ENCODE results near the gene NDN. TPM values are rescaled to one million over a fixed set of nuclear protein-coding genes. Genes with fewer than 3 reads are reported as not detected.

NDN gene
- total and polyA plus RNA-seq, 2 donors = 21.5 to 26.5 TPM

DNA sequence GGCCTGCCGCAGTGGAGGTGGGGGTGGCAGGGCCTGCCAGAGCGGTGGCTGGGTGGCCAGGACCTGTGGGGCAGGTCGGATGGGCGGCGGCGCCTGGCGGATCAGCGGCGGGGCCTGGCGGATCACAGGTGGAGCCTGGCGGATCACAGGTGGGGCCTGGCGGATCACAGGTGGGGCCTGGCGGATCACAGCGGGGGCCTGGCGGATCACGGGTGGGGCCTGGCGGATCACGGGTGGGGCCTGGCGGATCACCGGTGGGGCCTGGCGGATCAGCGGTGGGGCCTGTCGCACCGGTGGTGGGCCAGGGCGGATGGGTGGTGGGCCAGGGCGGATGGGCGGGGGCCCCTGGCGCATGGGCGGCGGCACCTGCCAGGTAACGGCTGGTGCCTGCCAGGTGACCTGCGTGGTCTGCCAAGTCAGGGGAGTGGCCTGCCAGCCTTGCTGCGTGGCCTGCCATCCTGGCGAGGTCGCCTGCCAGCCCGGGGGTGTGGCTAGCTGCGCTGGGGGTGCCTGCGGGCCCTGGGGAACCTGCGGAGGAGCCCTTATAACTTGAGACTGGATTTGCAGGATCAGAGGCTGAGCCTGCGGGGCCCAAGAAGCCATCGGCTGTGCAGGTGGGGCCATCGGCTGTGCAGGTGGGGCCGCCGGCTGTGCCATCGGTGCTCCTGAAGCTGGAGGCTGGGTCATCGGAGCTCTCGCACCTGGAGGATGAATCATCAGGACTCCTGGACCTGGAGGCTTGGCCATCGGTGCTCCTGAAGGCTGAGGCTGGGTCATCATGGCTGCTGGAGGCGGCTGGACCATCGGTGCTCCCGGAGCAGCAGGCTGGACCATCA lies 40.7 kb downstream of the NDN start:
- H3K4me3 ChIP-seq (ENCODE audit: low read length in 2 of 2) = no peak overlapping the region

GRCh38 chr15:23645371-23646164 lies 41.5 kb downstream of the NDN start:
- Histone ChIP-seq H3K9me3 (ENCODE audit: control insufficient read depth in 2 of 2, insufficient read depth in 1 of 2, low read length in 1 of 2) (peaks cover 0 to 3% of the 10 kb centered on the region in 2 donors), H3K4me3 (ENCODE audit: low read length in 2 of 2) (no peak overlapping the region), H3K36me3 (ENCODE audit: control insufficient read depth in 2 of 2, insufficient read depth in 2 of 2, low read length in 1 of 2) (no peaks in the 10 kb centered on the region), H3K27ac (ENCODE audit: low read depth in 1 of 2, low read length in 1 of 2) (no peak overlapping the region), H3K4me1 (ENCODE audit: control insufficient read depth in 2 of 2, insufficient read depth in 2 of 2, low read length in 2 of 2) (no peaks in the 10 kb centered on the region), H3K27me3 (ENCODE audit: control insufficient read depth in 2 of 2, insufficient read depth in 1 of 2, low read length in 1 of 2) (peaks cover 0 to 18% of the 10 kb centered on the region in 2 donors)
- WGBS = 94% methylated on average over 40 of the region's 40 CpGs
- no peak for DNase-seq (ENCODE audit: low read depth in 6 of 9, low spot score in 9 of 9)

More for the DNA sequence above, 40.7 kb downstream of the NDN start:
- WGBS = 97% methylated on average over 51 of the region's 51 CpGs
- Histone ChIP-seq H3K27me3 (ENCODE audit: control insufficient read depth in 2 of 2, insufficient read depth in 1 of 2, low read length in 1 of 2) (peaks cover 0 to 18% of the 10 kb centered on the region in 2 donors), H3K9me3 (ENCODE audit: control insufficient read depth in 2 of 2, insufficient read depth in 1 of 2, low read length in 1 of 2) (peaks cover 0 to 3% of the 10 kb centered on the region in 2 donors), H3K4me1 (ENCODE audit: control insufficient read depth in 2 of 2, insufficient read depth in 2 of 2, low read length in 2 of 2) (no peaks in the 10 kb centered on the region), H3K36me3 (ENCODE audit: control insufficient read depth in 2 of 2, insufficient read depth in 2 of 2, low read length in 1 of 2) (no peaks in the 10 kb centered on the region), H3K27ac (ENCODE audit: low read depth in 1 of 2, low read length in 1 of 2) (no peak overlapping the region)
- DNase-seq (ENCODE audit: low read depth in 6 of 9, low spot score in 9 of 9) = no peak

DNA sequence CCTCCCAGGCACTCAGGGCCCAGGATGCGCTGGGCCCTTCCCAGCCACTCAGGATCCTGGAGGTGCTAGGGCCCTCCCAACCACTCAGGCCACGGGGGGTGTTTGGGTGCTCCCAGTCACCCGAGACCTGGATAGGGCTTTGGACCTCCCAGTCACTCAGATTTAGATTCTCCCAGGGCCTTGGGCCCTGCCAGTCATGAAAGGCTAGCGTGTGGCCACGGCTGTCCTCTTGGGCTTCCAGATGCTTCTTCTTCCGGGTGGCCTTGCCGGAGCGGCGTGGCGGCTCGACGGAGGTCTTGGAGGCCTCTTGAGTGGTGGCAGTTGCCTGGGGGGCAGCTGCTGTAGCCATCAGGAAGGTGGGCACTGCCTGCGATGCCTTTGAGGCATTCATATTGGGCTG lies 42.3 kb downstream of the NDN start:
- WGBS = 94% methylated on average over 13 of the region's 13 CpGs
- no peak overlapping the region for H3K27ac ChIP-seq (ENCODE audit: low read depth in 1 of 2, low read length in 1 of 2)
- no peak overlapping the region for H3K4me3 ChIP-seq (ENCODE audit: low read length in 2 of 2)
- H3K4me1 ChIP-seq (ENCODE audit: control insufficient read depth in 2 of 2, insufficient read depth in 2 of 2, low read length in 2 of 2) = no peaks in the 10 kb centered on the region
- peaks cover 0 to 18% of the 10 kb centered on the region in 2 donors for H3K27me3 ChIP-seq (ENCODE audit: control insufficient read depth in 2 of 2, insufficient read depth in 1 of 2, low read length in 1 of 2)
- H3K9me3 ChIP-seq (ENCODE audit: control insufficient read depth in 2 of 2, insufficient read depth in 1 of 2, low read length in 1 of 2) = peaks cover 0 to 3% of the 10 kb centered on the region in 2 donors
- H3K36me3 ChIP-seq (ENCODE audit: control insufficient read depth in 2 of 2, insufficient read depth in 2 of 2, low read length in 1 of 2) = no peaks in the 10 kb centered on the region
- no peak for DNase-seq (ENCODE audit: low read depth in 6 of 9, low spot score in 9 of 9)

- Histone ChIP-seq H3K4me1 (ENCODE audit: control insufficient read depth in 2 of 2, insufficient read depth in 2 of 2, low read length in 2 of 2) (no peaks in the 10 kb centered on the region), H3K36me3 (ENCODE audit: control insufficient read depth in 2 of 2, insufficient read depth in 2 of 2, low read length in 1 of 2) (no peaks in the 10 kb centered on the region)
- 23% methylated on average over 13 of the region's 13 CpGs for WGBS
Observed at GRCh38 chr15:23642413-23643044, 44.6 kb downstream of the NDN start.

More at GRCh38 chr15:23642413-23643044, 44.6 kb downstream of the NDN start:
- Histone ChIP-seq H3K27ac (ENCODE audit: low read depth in 1 of 2, low read length in 1 of 2) (no peak overlapping the region), H3K4me3 (ENCODE audit: low read length in 2 of 2) (no peak overlapping the region), H3K9me3 (ENCODE audit: control insufficient read depth in 2 of 2, insufficient read depth in 1 of 2, low read length in 1 of 2) (peaks cover 0 to 3% of the 10 kb centered on the region in 2 donors), H3K27me3 (ENCODE audit: control insufficient read depth in 2 of 2, insufficient read depth in 1 of 2, low read length in 1 of 2) (peaks cover 0 to 10% of the 10 kb centered on the region in 2 donors)
- peak in 7 of 9 donors; percentile 6 to 49 (median 15) for DNase-seq (ENCODE audit: low read depth in 6 of 9, low spot score in 9 of 9)

Other genes with a start within 250 kb of the NDN start
- gene GOLGA6L2, start 240.1 kb downstream of the NDN start, total RNA-seq = not detected
- 0.09 TPM for gene GOLGA6L2, start 240.1 kb downstream of the NDN start, polyA plus RNA-seq
- 2.3 TPM for gene MKRN3, start 121.6 kb downstream of the NDN start, total RNA-seq
- 1.3 TPM for gene MKRN3, start 121.6 kb downstream of the NDN start, polyA plus RNA-seq
- gene MAGEL2, start 39.4 kb downstream of the NDN start, total RNA-seq = 0.19 TPM
- 0.07 TPM for gene MAGEL2, start 39.4 kb downstream of the NDN start, polyA plus RNA-seq

Measured in thymus (tissue), 11 donors.